Measurements from ENCODE around the gene PGLYRP4.

DNA sequence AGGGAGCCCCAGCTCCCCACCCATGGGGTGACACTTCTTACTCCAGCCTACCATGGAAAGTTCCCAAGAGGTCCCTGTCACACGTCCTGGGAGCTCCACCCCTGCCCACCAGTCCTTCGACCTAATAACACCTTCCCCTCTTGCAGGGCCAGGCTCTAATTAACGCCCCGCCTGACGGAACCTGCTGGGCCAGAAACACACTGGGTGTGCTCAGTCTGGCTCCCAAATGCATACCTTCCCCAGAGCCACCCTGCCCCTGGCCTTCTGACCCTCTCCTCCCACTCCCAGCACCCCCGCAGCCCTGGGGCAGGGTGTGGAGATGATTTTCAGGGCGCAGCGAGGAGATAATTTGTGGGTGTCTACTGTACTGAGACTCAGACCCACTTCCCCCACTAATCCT is 56.5 kb downstream of the PGLYRP4 start:
- TF ChIP-seq, protein P1, sequence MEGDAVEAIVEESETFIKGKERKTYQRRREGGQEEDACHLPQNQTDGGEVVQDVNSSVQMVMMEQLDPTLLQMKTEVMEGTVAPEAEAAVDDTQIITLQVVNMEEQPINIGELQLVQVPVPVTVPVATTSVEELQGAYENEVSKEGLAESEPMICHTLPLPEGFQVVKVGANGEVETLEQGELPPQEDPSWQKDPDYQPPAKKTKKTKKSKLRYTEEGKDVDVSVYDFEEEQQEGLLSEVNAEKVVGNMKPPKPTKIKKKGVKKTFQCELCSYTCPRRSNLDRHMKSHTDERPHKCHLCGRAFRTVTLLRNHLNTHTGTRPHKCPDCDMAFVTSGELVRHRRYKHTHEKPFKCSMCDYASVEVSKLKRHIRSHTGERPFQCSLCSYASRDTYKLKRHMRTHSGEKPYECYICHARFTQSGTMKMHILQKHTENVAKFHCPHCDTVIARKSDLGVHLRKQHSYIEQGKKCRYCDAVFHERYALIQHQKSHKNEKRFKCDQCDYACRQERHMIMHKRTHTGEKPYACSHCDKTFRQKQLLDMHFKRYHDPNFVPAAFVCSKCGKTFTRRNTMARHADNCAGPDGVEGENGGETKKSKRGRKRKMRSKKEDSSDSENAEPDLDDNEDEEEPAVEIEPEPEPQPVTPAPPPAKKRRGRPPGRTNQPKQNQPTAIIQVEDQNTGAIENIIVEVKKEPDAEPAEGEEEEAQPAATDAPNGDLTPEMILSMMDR (conservative IDR thresholded peaks at IDR 0.05; ENCODE audit: low read length), result no peak
- TF ChIP-seq EZH2phosphoT487 (IDR thresholded peaks at IDR 0.05; ENCODE audit: borderline replicate concordance), result no peak
